HepG2 (cell line): Measurements from ENCODE around the gene RNF208. TPM values are rescaled to one million over a fixed set of nuclear protein-coding genes. Genes with fewer than 3 reads are reported as not detected.

Experiments used
- ATAC-seq: fragments of 200-7000 bp; cut with Tn5 transposase; 3 replicates; pipeline ENCODE4 v1.9.1; 2020; ENCODE audit warnings: mild to moderate bottlenecking, moderate library complexity
- BruUV-seq: library from RNA; stranded (reverse); fragments of 400-500 nt; replicated peaks from 2 replicates; lab custom pipeline; 2021; lab: Mats Ljungman, UMichigan
- CTCF ChIA-PET: fragments of 300-600 bp; formaldehyde crosslinking; extraction: SDS; loops from one replicate; lab custom pipeline; 2021; ENCODE audit warnings: low total read pairs, inconsistent platforms, low intra/inter-chr PET ratio; lab: Yijun Ruan, JAX
- POLR2A ChIA-PET: fragments of 350-600 bp; sonication (Branson Sonifier 250); formaldehyde crosslinking; loops from one replicate; lab custom pipeline; 2020; ENCODE audit warnings: antibody characterized with exemption, inconsistent platforms; lab: Yijun Ruan, JAX
- DNase-seq: peaks from one replicate; pipeline ENCODE4 v3.0.0-alpha.2; 2015; ENCODE audit warnings: low spot score
- FAIRE-seq: peaks from 3 replicates; lab custom pipeline; 2011; peaks lifted over from hg19 to GRCh38; lab: Jason Lieb, UNC
- H2AFZ ChIP-seq: one replicate; pipeline ENCODE4 v1.6.1; 2011; ENCODE audit warnings: low read length, inconsistent platforms
- H3K27ac ChIP-seq: fragments of 300-600 bp; 3 replicates; pipeline ENCODE4 v1.8.0; 2011; ENCODE audit warnings: mixed run types, mild to moderate bottlenecking, mixed read lengths, low read length, inconsistent platforms; ENCODE audit not compliant: insufficient read depth; ENCODE audit errors: extremely low read length
- H3K27me3 ChIP-seq, 2 experiments: fragments of 200-600 bp in 1 of 2; 2 replicates in 1 of 2; 3 replicates in 1 of 2; pipeline versions ENCODE4 v1.6.0 to v1.8.0; 2011; ENCODE audit warnings: low read length in 2 of 2, mild to moderate bottlenecking in 2 of 2, moderate library complexity in 2 of 2, inconsistent platforms in 1 of 2; ENCODE audit not compliant: insufficient read depth in 2 of 2, control insufficient read depth in 1 of 2
- H3K36me3 ChIP-seq, 2 experiments: fragments of 200-600 bp in 1 of 2; replicated peaks in 1 of 2; 2 replicates in 1 of 2; 3 replicates in 1 of 2; pipeline versions ENCODE4 v1.5.1 to v1.8.0; 2011; ENCODE audit warnings: low read length in 2 of 2, inconsistent platforms in 1 of 2; ENCODE audit not compliant: insufficient read depth in 2 of 2, control insufficient read depth in 1 of 2
- H3K4me1 ChIP-seq: 2 replicates; pipeline ENCODE4 v1.5.1; 2012; ENCODE audit warnings: low read length, inconsistent platforms; ENCODE audit not compliant: insufficient read depth
- H3K4me2 ChIP-seq: 2 replicates; pipeline ENCODE4 v1.6.0; 2011; ENCODE audit warnings: low read depth, low read length, inconsistent platforms
- H3K4me3 ChIP-seq, 3 experiments: fragments of 200-600 bp in 1 of 3; sonication (generic), shearing (Covaris generic) in 1 of 3; replicated peaks in 1 of 3; 2 replicates each; pipeline ENCODE4 v1.5.1; 2011 to 2016; ENCODE audit warnings: low read length in 3 of 3, inconsistent platforms in 2 of 3, low read depth in 2 of 3, mild to moderate bottlenecking in 2 of 3, control low read depth in 1 of 3, mixed read lengths in 1 of 3; ENCODE audit not compliant: insufficient read depth in 1 of 3
- H3K79me2 ChIP-seq: one replicate; pipeline ENCODE4 v1.6.1; 2011; ENCODE audit warnings: low read length, inconsistent platforms; ENCODE audit not compliant: insufficient read depth
- H3K9ac ChIP-seq: 2 replicates; pipeline ENCODE4 v1.6.0; 2011; ENCODE audit warnings: mild to moderate bottlenecking, low read depth, low read length, inconsistent platforms; ENCODE audit not compliant: insufficient read depth
- H3K9me3 ChIP-seq: 2 replicates; pipeline ENCODE4 v1.5.1; 2012; ENCODE audit warnings: mild to moderate bottlenecking, low read length
- H4K20me1 ChIP-seq: 2 replicates; pipeline ENCODE4 v1.6.0; 2011; ENCODE audit warnings: inconsistent platforms, mild to moderate bottlenecking, low read length, moderate library complexity; ENCODE audit not compliant: insufficient read depth
- ATF7 ChIP-seq, 2 experiments: fragments of 450-650 bp in 1 of 2; sonication (generic) in 1 of 2; formaldehyde crosslinking in 1 of 2; IDR thresholded peaks; 2 replicates each; pipeline versions ENCODE4 v1.4.0 to v1.6.1; 2016 to 2020; ENCODE audit warnings: antibody characterized with exemption in 1 of 2, mild to moderate bottlenecking in 1 of 2, missing genetic modification reagents in 1 of 2
- ATF7-NPFF ChIP-seq: sonication (generic); formaldehyde crosslinking; IDR thresholded peaks from 2 replicates; pipeline ENCODE4 v1.8.1; 2023; ENCODE audit warnings: mild to moderate bottlenecking, low read depth, missing genetic modification reagents, moderate library complexity
- GLI4 ChIP-seq: sonication (generic); formaldehyde crosslinking; IDR thresholded peaks from 2 replicates; pipeline ENCODE4 v1.5.1; 2020; ENCODE audit warnings: missing genetic modification reagents, mild to moderate bottlenecking, moderate library complexity, borderline replicate concordance
- HOXD1 ChIP-seq: sonication (generic); formaldehyde crosslinking; IDR thresholded peaks from 2 replicates; pipeline ENCODE4 v1.5.0; 2020; ENCODE audit warnings: missing genetic modification reagents
- PRPF4 ChIP-seq: fragments of 200-400 bp; formaldehyde crosslinking; IDR thresholded peaks from 2 replicates; pipeline ENCODE4 v1.6.1; 2016; ENCODE audit warnings: low read length, low read depth; ENCODE audit not compliant: poor library complexity, severe bottlenecking
- RXRA ChIP-seq: sonication (generic); formaldehyde crosslinking; IDR thresholded peaks from 2 replicates; pipeline ENCODE4 v1.5.1; 2020; ENCODE audit warnings: missing genetic modification reagents
- ZBTB38 ChIP-seq: sonication (generic); formaldehyde crosslinking; IDR thresholded peaks from 2 replicates; pipeline ENCODE4 v1.5.1; 2020; ENCODE audit warnings: mild to moderate bottlenecking, missing genetic modification reagents
- ZNF564 ChIP-seq: sonication (generic); formaldehyde crosslinking; IDR thresholded peaks from 2 replicates; pipeline ENCODE4 v1.8.1; 2023; ENCODE audit warnings: mild to moderate bottlenecking, missing genetic modification reagents
- WGBS: methylation state at CpG from one replicate; pipeline ENCODE4 v1.1.6; 2017; ENCODE audit warnings: low lambda C conversion rate; 5-methylcytosine and 5-hydroxymethylcytosine counted together
- in situ Hi-C: cut with HindIII; loops from 2 replicates; pipeline ENCODE4 v1.10.0; 2017; ENCODE audit warnings: low pct_unique_long_range_greater_than_20kb; ENCODE audit not compliant: extremely low pct_ligation_motif_present
- intact Hi-C: fragments of 100-400 bp; cut with micrococcal nuclease; formaldehyde crosslinking; loops from one replicate; pipeline ENCODE4 v1.10.0; 2022; ENCODE audit not compliant: unreplicated experiment
- polyA plus RNA-seq, 8 experiments: library from polyadenylated mRNA; depleted of rRNA in 3 of 8; stranded (reverse) in 7 of 8; unstranded in 1 of 8; fragments of >200 nt; fragmentation: Illumina TruSeq in 4 of 8; extraction: Trizol in 4 of 8; gene quantifications; 2 replicates each; pipeline versions ENCODE4 v1.2.1 to v1.2.3, GENCODE V29; 2011 to 2016; ENCODE audit warnings: low read depth in 4 of 8, missing spikeins in 1 of 8, mixed read lengths in 1 of 8; ENCODE audit not compliant: insufficient read depth in 1 of 8
- total RNA-seq, 5 experiments: library from RNA; depleted of rRNA; stranded (reverse); fragments of >200 nt; fragmentation: Illumina TruSeq; extraction: Trizol; gene quantifications; 2 replicates each; pipeline ENCODE4 v1.2.3, GENCODE V29; 2016; ENCODE audit warnings: low read depth in 1 of 5
- TF ChIP-seq, protein P1 (sequence below): sonication (generic); formaldehyde crosslinking; IDR thresholded peaks from 2 replicates; pipeline ENCODE4; 2020; ENCODE audit warnings: missing genetic modification reagents, mild to moderate bottlenecking, borderline replicate concordance
- TF ChIP-seq, protein P2 (sequence below): IDR thresholded peaks from 2 replicates; pipeline ENCODE4 v1.6.1; 2016; ENCODE audit warnings: missing biosample characterization, missing genetic modification reagents, low read depth
- TF ChIP-seq, protein P3 (sequence below): fragments of 450-650 bp; IDR thresholded peaks from 2 replicates; pipeline ENCODE4 v1.6.1; 2017; ENCODE audit warnings: mild to moderate bottlenecking

The RNF208 gene
- total and polyA plus RNA-seq, 2 of the 13 experiments (the other 11 are each of a cell fraction or from before 2014, with no cell fraction given) = 1.6 to 2.1 TPM

DNA sequence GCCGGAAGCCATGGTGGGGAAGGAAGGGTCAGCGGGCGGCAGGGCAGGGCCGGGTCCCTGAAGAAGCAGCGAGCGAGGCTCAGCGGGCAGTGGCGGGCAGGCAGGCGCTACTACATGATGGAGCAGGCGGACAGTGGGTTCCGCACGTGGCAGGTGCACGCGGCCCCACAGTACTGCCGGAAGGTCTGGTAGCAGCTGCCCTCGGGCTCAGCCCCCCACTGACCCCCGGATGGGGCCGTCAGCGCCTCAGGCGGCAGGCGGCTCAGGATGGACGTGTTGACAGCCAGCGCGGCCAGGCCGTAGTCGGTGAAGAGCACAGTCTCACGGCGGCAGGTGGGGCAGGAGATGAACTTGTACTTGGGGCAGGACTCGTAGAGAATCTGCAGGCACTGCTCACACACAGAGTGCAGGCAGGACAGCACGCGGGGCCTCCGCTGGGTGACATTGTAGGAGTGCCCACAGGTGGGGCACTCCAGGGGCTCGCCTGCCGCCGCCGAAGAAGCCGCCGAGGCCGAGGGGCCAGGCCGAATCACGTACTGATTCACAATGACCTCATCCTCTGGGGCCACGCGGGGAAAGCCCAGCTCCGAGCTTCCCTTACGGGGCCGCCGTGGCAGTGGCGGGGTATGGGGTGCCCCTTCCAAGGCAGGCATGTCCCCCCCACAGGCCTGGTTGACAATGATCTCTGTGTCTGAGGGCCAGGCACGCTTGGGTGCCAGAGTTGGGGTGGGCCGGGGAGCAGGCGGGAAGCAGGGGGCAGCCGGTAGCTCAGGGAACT, 1.5 kb downstream of the RNF208 start:
- in situ Hi-C loops = no loop called here
- peaks cover 52% of the 10 kb centered on the region for H3K4me1 ChIP-seq
- TF ChIP-seq, protein P1, sequence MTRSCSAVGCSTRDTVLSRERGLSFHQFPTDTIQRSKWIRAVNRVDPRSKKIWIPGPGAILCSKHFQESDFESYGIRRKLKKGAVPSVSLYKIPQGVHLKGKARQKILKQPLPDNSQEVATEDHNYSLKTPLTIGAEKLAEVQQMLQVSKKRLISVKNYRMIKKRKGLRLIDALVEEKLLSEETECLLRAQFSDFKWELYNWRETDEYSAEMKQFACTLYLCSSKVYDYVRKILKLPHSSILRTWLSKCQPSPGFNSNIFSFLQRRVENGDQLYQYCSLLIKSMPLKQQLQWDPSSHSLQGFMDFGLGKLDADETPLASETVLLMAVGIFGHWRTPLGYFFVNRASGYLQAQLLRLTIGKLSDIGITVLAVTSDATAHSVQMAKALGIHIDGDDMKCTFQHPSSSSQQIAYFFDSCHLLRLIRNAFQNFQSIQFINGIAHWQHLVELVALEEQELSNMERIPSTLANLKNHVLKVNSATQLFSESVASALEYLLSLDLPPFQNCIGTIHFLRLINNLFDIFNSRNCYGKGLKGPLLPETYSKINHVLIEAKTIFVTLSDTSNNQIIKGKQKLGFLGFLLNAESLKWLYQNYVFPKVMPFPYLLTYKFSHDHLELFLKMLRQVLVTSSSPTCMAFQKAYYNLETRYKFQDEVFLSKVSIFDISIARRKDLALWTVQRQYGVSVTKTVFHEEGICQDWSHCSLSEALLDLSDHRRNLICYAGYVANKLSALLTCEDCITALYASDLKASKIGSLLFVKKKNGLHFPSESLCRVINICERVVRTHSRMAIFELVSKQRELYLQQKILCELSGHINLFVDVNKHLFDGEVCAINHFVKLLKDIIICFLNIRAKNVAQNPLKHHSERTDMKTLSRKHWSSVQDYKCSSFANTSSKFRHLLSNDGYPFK (CRISPR knock-in tag) = no peak
- TF ChIP-seq RXRA (CRISPR knock-in tag) = 0 out of 2 replicates have a peak, but pooled peaks have one; percentile 23
- TF ChIP-seq GLI4 (CRISPR knock-in tag) = no peak
- peak; percentile 25 for TF ChIP-seq PRPF4
- no peak for TF ChIP-seq ATF7-NPFF (CRISPR knock-in tag)
- TF ChIP-seq, protein P2, sequence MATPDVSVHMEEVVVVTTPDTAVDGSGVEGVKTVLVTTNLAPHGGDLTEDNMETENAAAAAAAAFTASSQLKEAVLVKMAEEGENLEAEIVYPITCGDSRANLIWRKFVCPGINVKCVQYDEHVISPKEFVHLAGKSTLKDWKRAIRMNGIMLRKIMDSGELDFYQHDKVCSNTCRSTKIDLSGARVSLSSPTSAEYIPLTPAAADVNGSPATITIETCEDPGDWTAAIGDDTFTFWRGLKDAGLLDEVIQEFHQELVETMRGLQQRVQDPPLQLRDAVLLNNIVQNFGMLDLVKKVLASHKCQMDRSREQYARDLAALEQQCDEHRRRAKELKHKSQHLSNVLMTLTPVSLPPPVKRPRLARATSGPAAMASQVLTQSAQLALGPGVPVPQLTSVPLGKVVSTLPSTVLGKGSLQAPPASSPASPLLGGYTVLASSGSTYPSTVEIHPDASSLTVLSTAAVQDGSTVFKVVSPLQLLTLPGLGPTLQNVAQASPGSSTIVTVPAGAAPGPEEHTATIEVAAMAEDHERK (CRISPR knock-in tag) = no peak
- TF ChIP-seq ZBTB38 = peak; percentile 84
- no peak for TF ChIP-seq ZNF564
- peak; percentile 38; the same call in 1 of the 2 replicates for TF ChIP-seq ATF7 (IDR thresholded peaks at IDR 0.05)
- TF ChIP-seq ATF7 (CRISPR knock-in tag; IDR thresholded peaks at IDR 0.05) = no peak
- TF ChIP-seq, protein P3, sequence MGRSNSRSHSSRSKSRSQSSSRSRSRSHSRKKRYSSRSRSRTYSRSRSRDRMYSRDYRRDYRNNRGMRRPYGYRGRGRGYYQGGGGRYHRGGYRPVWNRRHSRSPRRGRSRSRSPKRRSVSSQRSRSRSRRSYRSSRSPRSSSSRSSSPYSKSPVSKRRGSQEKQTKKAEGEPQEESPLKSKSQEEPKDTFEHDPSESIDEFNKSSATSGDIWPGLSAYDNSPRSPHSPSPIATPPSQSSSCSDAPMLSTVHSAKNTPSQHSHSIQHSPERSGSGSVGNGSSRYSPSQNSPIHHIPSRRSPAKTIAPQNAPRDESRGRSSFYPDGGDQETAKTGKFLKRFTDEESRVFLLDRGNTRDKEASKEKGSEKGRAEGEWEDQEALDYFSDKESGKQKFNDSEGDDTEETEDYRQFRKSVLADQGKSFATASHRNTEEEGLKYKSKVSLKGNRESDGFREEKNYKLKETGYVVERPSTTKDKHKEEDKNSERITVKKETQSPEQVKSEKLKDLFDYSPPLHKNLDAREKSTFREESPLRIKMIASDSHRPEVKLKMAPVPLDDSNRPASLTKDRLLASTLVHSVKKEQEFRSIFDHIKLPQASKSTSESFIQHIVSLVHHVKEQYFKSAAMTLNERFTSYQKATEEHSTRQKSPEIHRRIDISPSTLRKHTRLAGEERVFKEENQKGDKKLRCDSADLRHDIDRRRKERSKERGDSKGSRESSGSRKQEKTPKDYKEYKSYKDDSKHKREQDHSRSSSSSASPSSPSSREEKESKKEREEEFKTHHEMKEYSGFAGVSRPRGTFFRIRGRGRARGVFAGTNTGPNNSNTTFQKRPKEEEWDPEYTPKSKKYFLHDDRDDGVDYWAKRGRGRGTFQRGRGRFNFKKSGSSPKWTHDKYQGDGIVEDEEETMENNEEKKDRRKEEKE = no peak
- no peak for TF ChIP-seq HOXD1

More for the DNA sequence above, 1.5 kb downstream of the RNF208 start:
- Histone ChIP-seq H3K9me3 (no peaks in the 10 kb centered on the region), H3K27ac (no peak overlapping the region), H3K27me3 (no peaks in the 10 kb centered on the region; a peak in 1 of 5 replicates), H3K4me2 (no peak overlapping the region), H3K4me3 (no peak overlapping the region; a peak in 2 of 6 replicates), H3K79me2 (peaks cover 3% of the 10 kb centered on the region), H2AFZ (no peak overlapping the region), H3K9ac (no peak overlapping the region), H3K36me3 (no peaks in the 10 kb centered on the region), H4K20me1 (peaks cover 4% of the 10 kb centered on the region; the same call in 1 of the 2 replicates)
- DNase-seq (no peak), FAIRE-seq (no peak), ATAC-seq (no peak)
- CTCF ChIA-PET = no interaction called here
- POLR2A ChIA-PET = interaction anchor here (0.6 to 13.4 kb wide), 6 partner anchors 16 to 93 kb away, joined by 3 to 225 read pairs (median 14); partner anchors contain the start of genes NDOR1, TMEM203 and TPRN
- BruUV-seq = TSS peak; percentile 63
- WGBS = 94% methylated on average over 32 of the region's 52 CpGs
- intact Hi-C loops = no loop called here
